ENCODE data around the gene GP2.

The GP2 gene

GRCh38 chr16:20307791-20308190 lies 19.5 kb downstream of the GP2 start:
- no peak for TF ChIP-seq CTCF (conservative IDR thresholded peaks at IDR 0.05; ENCODE audit: low read depth, low read length)
- no peak for DNase-seq (ENCODE audit: low read depth)
- no peak overlapping the region for H3K4me3 ChIP-seq (ENCODE audit: low read length)

- H3K4me3 ChIP-seq (ENCODE audit: low read length) = no peak overlapping the region
- no peak for DNase-seq (ENCODE audit: low read depth)
- TF ChIP-seq CTCF (conservative IDR thresholded peaks at IDR 0.05; ENCODE audit: low read depth, low read length) = no peak
These were observed 20.1 kb downstream of the GP2 start for GRCh38 chr16:20307240-20307671.

- no peak for DNase-seq (ENCODE audit: low read depth)
- no peak overlapping the region for H3K4me3 ChIP-seq (ENCODE audit: low read length)
- no peak for TF ChIP-seq CTCF (conservative IDR thresholded peaks at IDR 0.05; ENCODE audit: low read depth, low read length)
These were observed 20.9 kb downstream of the GP2 start for GRCh38 chr16:20306401-20306800.

- no peak for DNase-seq (ENCODE audit: low read depth)
- TF ChIP-seq CTCF (conservative IDR thresholded peaks at IDR 0.05; ENCODE audit: low read depth, low read length) = no peak
- H3K4me3 ChIP-seq (ENCODE audit: low read length) = no peak overlapping the region
These were observed 24.3 kb downstream of the GP2 start for GRCh38 chr16:20303012-20303411.

- H3K4me3 ChIP-seq (ENCODE audit: low read length) = no peak overlapping the region
- DNase-seq (ENCODE audit: low read depth) = no peak
- no peak for TF ChIP-seq CTCF (conservative IDR thresholded peaks at IDR 0.05; ENCODE audit: low read depth, low read length)
These were observed 24.9 kb downstream of the GP2 start for GRCh38 chr16:20302389-20302788.

GRCh38 chr16:20301840-20302239 lies 25.5 kb downstream of the GP2 start:
- TF ChIP-seq CTCF (conservative IDR thresholded peaks at IDR 0.05; ENCODE audit: low read depth, low read length) = no peak
- no peak for DNase-seq (ENCODE audit: low read depth)
- H3K4me3 ChIP-seq (ENCODE audit: low read length) = no peak overlapping the region

GRCh38 chr16:20300312-20301097 lies 26.8 kb downstream of the GP2 start:
- no peak for DNase-seq (ENCODE audit: low read depth)
- TF ChIP-seq CTCF (conservative IDR thresholded peaks at IDR 0.05; ENCODE audit: low read depth, low read length) = peak; percentile 86
- H3K4me3 ChIP-seq (ENCODE audit: low read length) = no peak overlapping the region
